IMR-90 (cell line): ENCODE results near the gene ANKRD27. TPM values are rescaled to one million over a fixed set of nuclear protein-coding genes. Genes with fewer than 3 reads are reported as not detected.

Experiments used
- ATAC-seq: fragments of 200-7000 bp; cut with Tn5 transposase; 2 replicates; pipeline ENCODE4 v1.9.1; 2020; ENCODE audit warnings: low read depth, mild to moderate bottlenecking, moderate library complexity
- BruUV-seq: library from RNA; stranded (reverse); fragments of 400-500 nt; replicated peaks from 2 replicates; lab custom pipeline; 2021; lab: Mats Ljungman, UMichigan
- CTCF ChIA-PET: fragments of 300-600 bp; formaldehyde crosslinking; extraction: SDS; loops from one replicate; lab custom pipeline; 2021; ENCODE audit warnings: antibody characterized with exemption; lab: Yijun Ruan, JAX
- POLR2A ChIA-PET: fragments of 300-600 bp; sonication (Branson Sonifier 250); formaldehyde crosslinking; loops from one replicate; lab custom pipeline; 2022; ENCODE audit warnings: antibody characterized with exemption; ENCODE audit not compliant: unreplicated experiment; lab: Charles Lee
- DNase-seq: peaks from one replicate; pipeline ENCODE4 v3.0.0; 2013
- H2AFZ ChIP-seq: replicated peaks from 2 replicates; pipeline ENCODE3; 2013; ENCODE audit warnings: low read length, mild to moderate bottlenecking; ENCODE audit not compliant: poor library complexity
- H2AK5ac ChIP-seq: 2 replicates; pipeline ENCODE4 v1.6.1; 2013; ENCODE audit warnings: low read depth, low read length, inconsistent platforms
- H2AK9ac ChIP-seq: replicated peaks from 2 replicates; pipeline ENCODE3; 2013; ENCODE audit warnings: mild to moderate bottlenecking, low read depth, low read length, moderate library complexity; ENCODE audit not compliant: poor library complexity
- H2BK120ac ChIP-seq: 2 replicates; pipeline ENCODE4 v1.6.1; 2013; ENCODE audit warnings: low read depth, low read length, inconsistent platforms
- H2BK15ac ChIP-seq: 3 replicates; pipeline ENCODE4 v1.6.1; 2013; ENCODE audit warnings: low read depth, low read length, inconsistent platforms
- H2BK20ac ChIP-seq: 2 replicates; pipeline ENCODE4 v1.6.1; 2013; ENCODE audit warnings: low read depth, mild to moderate bottlenecking, inconsistent platforms, low read length, moderate library complexity
- H2BK5ac ChIP-seq: 2 replicates; pipeline ENCODE4 v1.6.1; 2013; ENCODE audit warnings: mild to moderate bottlenecking, low read depth, low read length, inconsistent platforms; ENCODE audit not compliant: poor library complexity, severe bottlenecking
- H3K14ac ChIP-seq: replicated peaks from 2 replicates; pipeline ENCODE4 v1.6.1; 2013; ENCODE audit warnings: low read depth, low read length, inconsistent platforms
- H3K18ac ChIP-seq: 2 replicates; pipeline ENCODE4 v1.6.1; 2013; ENCODE audit warnings: low read depth, low read length, control low read depth
- H3K23ac ChIP-seq: 2 replicates; pipeline ENCODE4 v1.6.1; 2013; ENCODE audit warnings: low read depth, low read length, inconsistent platforms
- H3K27ac ChIP-seq: 2 replicates; pipeline ENCODE4 v1.5.1; 2013; ENCODE audit warnings: mild to moderate bottlenecking, control low read depth, low read length; ENCODE audit not compliant: insufficient read depth
- H3K27me3 ChIP-seq: 2 replicates; pipeline ENCODE4 v1.6.1; 2013; ENCODE audit warnings: low read length; ENCODE audit not compliant: control insufficient read depth, insufficient read depth
- H3K36me3 ChIP-seq: 2 replicates; pipeline ENCODE4 v1.6.1; 2013; ENCODE audit warnings: low read length, mixed read lengths; ENCODE audit not compliant: control insufficient read depth, insufficient read depth
- H3K4ac ChIP-seq: 2 replicates; pipeline ENCODE4 v1.6.1; 2013; ENCODE audit warnings: low read depth, low read length, inconsistent platforms
- H3K4me1 ChIP-seq: 2 replicates; pipeline ENCODE4 v1.6.1; 2013; ENCODE audit warnings: low read length, mixed read lengths; ENCODE audit not compliant: control insufficient read depth, insufficient read depth
- H3K4me2 ChIP-seq: 2 replicates; pipeline ENCODE4 v1.6.1; 2013; ENCODE audit warnings: low read depth, mild to moderate bottlenecking, control low read depth, low read length, moderate library complexity
- H3K4me3 ChIP-seq: 2 replicates; pipeline ENCODE4 v1.5.1; 2013; ENCODE audit warnings: low read depth, mild to moderate bottlenecking, control low read depth, low read length, moderate library complexity; ENCODE audit not compliant: insufficient read depth
- H3K56ac ChIP-seq: 2 replicates; pipeline ENCODE4 v1.6.1; 2013; ENCODE audit warnings: low read length, inconsistent platforms; ENCODE audit not compliant: insufficient read depth; ENCODE audit errors: extremely low read depth
- H3K79me1 ChIP-seq, 2 experiments: 2 replicates each; pipeline ENCODE4 v1.6.1; 2013; ENCODE audit warnings: low read length in 2 of 2, inconsistent platforms in 1 of 2, low read depth in 1 of 2
- H3K9ac ChIP-seq: 2 replicates; pipeline ENCODE4 v1.6.1; 2013; ENCODE audit warnings: low read depth, low read length, control low read depth
- H3K9me1 ChIP-seq: 2 replicates; pipeline ENCODE4 v1.6.1; 2013; ENCODE audit warnings: low read length, inconsistent platforms; ENCODE audit not compliant: insufficient read depth
- H3K9me3 ChIP-seq: 2 replicates; pipeline ENCODE4 v1.6.1; 2013; ENCODE audit warnings: low read length; ENCODE audit not compliant: control insufficient read depth, insufficient read depth
- H4K20me1 ChIP-seq: 2 replicates; pipeline ENCODE4 v1.6.1; 2013; ENCODE audit warnings: low read length, inconsistent platforms; ENCODE audit not compliant: insufficient read depth
- H4K5ac ChIP-seq: 2 replicates; pipeline ENCODE4 v1.6.1; 2013; ENCODE audit warnings: mild to moderate bottlenecking, low read depth, low read length, control low read depth
- H4K8ac ChIP-seq, 2 experiments: 2 replicates each; pipeline ENCODE4 v1.6.1; 2013; ENCODE audit warnings: low read depth in 2 of 2, low read length in 2 of 2, control low read depth in 1 of 2, inconsistent platforms in 1 of 2
- H4K91ac ChIP-seq: 2 replicates; pipeline ENCODE4 v1.6.1; 2013; ENCODE audit warnings: low read depth, low read length, inconsistent platforms; ENCODE audit not compliant: insufficient read depth
- RFX5 ChIP-seq: IDR thresholded peaks from 2 replicates; pipeline ENCODE4 v1.8.0; 2012; ENCODE audit warnings: low read depth, mild to moderate bottlenecking, low read length, moderate library complexity
- WGBS, 2 experiments: methylation state at CpG; one replicate each; pipeline versions ENCODE4 v1.1.5 to v1.1.7; 2013; ENCODE audit warnings: missing lambda C conversion rate in 2 of 2; ENCODE audit not compliant: insufficient read length in 1 of 2; ENCODE audit errors: extremely low coverage in 2 of 2; 5-methylcytosine and 5-hydroxymethylcytosine counted together
- dilution Hi-C: fragments of 300-500 bp; cut with HindIII; formaldehyde crosslinking; loops from one replicate; pipeline ENCODE4 v1.14.3; 2018; ENCODE audit warnings: low sequenced_read_pairs; ENCODE audit not compliant: unreplicated experiment
- in situ Hi-C: fragments of 300-500 bp; cut with MboI; formaldehyde crosslinking; loops from 3 replicates; pipeline ENCODE4 v1.14.3; 2019; ENCODE audit warnings: low sequenced_read_pairs, inconsistent platforms, mixed read lengths
- intact Hi-C: fragments of 100-400 bp; cut with micrococcal nuclease; formaldehyde crosslinking; loops from 2 replicates; pipeline ENCODE4 v1.10.0; 2022
- polyA plus RNA-seq, 3 experiments: library from polyadenylated mRNA; depleted of rRNA; stranded (reverse); fragments of >200 nt; gene quantifications; 2 replicates each; pipeline ENCODE4 v1.2.3, GENCODE V29; 2012; ENCODE audit warnings: low replicate concordance in 1 of 3
- total RNA-seq: library from RNA; depleted of rRNA; stranded (reverse); fragments of >200 nt; gene quantifications from 2 replicates; pipeline ENCODE4 v1.2.3, GENCODE V29; 2012
- TF ChIP-seq, protein P1 (sequence below): fragments of 150-350 bp; IDR thresholded peaks from 2 replicates; pipeline ENCODE4 v1.6.1; 2017; ENCODE audit warnings: mild to moderate bottlenecking, antibody characterized with exemption, low read length, low read depth
- TF ChIP-seq, protein P2 (sequence below): conservative IDR thresholded peaks from 2 replicates; pipeline ENCODE4 v1.5.1; 2012; ENCODE audit warnings: mild to moderate bottlenecking, low read depth, low read length, improper control_type of control experiment

The ANKRD27 gene
- total and polyA plus RNA-seq, 2 of the 4 experiments (the other 2 are of a cell fraction) = 16.7 to 35.0 TPM

DNA sequence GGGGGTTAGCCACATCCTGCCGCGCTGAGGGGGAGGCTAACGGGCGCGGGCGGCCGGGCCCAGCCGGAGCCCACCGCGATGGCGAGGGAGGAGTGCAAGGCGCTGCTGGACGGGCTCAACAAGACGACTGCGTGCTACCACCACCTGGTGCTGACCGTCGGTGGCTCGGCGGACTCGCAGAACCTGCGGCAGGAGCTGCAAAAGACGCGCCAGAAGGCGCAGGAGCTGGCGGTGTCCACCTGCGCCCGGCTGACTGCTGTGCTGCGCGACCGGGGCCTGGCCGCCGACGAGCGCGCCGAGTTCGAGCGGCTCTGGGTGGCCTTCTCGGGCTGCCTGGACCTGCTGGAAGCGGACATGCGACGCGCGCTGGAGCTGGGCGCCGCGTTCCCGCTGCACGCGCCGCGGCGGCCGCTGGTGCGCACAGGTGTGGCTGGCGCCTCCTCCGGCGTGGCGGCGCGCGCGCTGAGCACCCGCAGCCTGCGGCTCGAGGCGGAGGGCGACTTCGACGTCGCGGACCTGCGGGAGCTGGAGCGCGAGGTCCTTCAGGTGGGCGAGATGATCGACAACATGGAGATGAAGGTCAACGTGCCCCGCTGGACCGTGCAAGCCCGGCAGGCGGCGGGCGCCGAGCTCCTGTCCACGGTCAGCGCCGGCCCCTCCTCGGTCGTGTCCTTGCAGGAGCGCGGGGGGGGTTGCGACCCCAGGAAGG is 1.4 kb upstream of the ANKRD27 start:
- no peaks in the 10 kb centered on the region for H3K36me3 ChIP-seq
- peaks cover 34% of the 10 kb centered on the region for H3K27me3 ChIP-seq
- H3K18ac ChIP-seq = no peak overlapping the region
- no peak overlapping the region for H3K23ac ChIP-seq
- H3K79me1 ChIP-seq = peaks cover 22 to 29% of the 10 kb centered on the region in 2 experiments
- in situ Hi-C loops (no loop called here), intact Hi-C loops (no loop called here), dilution Hi-C loops (no loop called here)
- H3K56ac ChIP-seq = no peak overlapping the region
- CTCF ChIA-PET = no interaction called here
- no peak overlapping the region for H2BK120ac ChIP-seq
- peaks cover 12% of the 10 kb centered on the region for H3K9me1 ChIP-seq
- no peak overlapping the region for H3K9ac ChIP-seq
- no peak overlapping the region for H4K8ac ChIP-seq
- 5% methylated on average over 70 of the region's 93 CpGs; no CpG with 5 or more reads in 1 of the 2 experiments for WGBS, 2 experiments
- H3K4me3 ChIP-seq = peak overlapping the region; percentile 57; the same call in 1 of the 2 replicates
- POLR2A ChIA-PET = no interaction called here
- H2BK5ac ChIP-seq = no peak overlapping the region
- H4K91ac ChIP-seq = no peak overlapping the region
- H2AFZ ChIP-seq = peak overlapping the region; percentile 99
- H2BK20ac ChIP-seq = no peak overlapping the region
- BruUV-seq = no TSS peak
- TF ChIP-seq, protein P1, sequence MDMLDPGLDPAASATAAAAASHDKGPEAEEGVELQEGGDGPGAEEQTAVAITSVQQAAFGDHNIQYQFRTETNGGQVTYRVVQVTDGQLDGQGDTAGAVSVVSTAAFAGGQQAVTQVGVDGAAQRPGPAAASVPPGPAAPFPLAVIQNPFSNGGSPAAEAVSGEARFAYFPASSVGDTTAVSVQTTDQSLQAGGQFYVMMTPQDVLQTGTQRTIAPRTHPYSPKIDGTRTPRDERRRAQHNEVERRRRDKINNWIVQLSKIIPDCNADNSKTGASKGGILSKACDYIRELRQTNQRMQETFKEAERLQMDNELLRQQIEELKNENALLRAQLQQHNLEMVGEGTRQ = no peak
- TF ChIP-seq, protein P2, sequence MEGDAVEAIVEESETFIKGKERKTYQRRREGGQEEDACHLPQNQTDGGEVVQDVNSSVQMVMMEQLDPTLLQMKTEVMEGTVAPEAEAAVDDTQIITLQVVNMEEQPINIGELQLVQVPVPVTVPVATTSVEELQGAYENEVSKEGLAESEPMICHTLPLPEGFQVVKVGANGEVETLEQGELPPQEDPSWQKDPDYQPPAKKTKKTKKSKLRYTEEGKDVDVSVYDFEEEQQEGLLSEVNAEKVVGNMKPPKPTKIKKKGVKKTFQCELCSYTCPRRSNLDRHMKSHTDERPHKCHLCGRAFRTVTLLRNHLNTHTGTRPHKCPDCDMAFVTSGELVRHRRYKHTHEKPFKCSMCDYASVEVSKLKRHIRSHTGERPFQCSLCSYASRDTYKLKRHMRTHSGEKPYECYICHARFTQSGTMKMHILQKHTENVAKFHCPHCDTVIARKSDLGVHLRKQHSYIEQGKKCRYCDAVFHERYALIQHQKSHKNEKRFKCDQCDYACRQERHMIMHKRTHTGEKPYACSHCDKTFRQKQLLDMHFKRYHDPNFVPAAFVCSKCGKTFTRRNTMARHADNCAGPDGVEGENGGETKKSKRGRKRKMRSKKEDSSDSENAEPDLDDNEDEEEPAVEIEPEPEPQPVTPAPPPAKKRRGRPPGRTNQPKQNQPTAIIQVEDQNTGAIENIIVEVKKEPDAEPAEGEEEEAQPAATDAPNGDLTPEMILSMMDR = no peak
- TF ChIP-seq RFX5 = no peak
- no peak overlapping the region for H2BK15ac ChIP-seq
- H4K5ac ChIP-seq = no peak overlapping the region
- ATAC-seq = no peak
- no peaks in the 10 kb centered on the region for H3K9me3 ChIP-seq
- H3K4me1 ChIP-seq = peaks cover 8% of the 10 kb centered on the region; the same call in 1 of the 2 replicates
- H3K4me2 ChIP-seq = peak overlapping the region; percentile 91
- no peak overlapping the region for H2AK9ac ChIP-seq
- peaks cover 27% of the 10 kb centered on the region for H4K20me1 ChIP-seq
- DNase-seq = no peak
- H3K14ac ChIP-seq = no peak overlapping the region
- no peak overlapping the region for H2AK5ac ChIP-seq
- no peak overlapping the region for H3K4ac ChIP-seq
- H3K27ac ChIP-seq = no peak overlapping the region
